Suprapubic skin (tissue), 4 donors: ENCODE measurements around the gene MMP19. TPM values are rescaled to one million over a fixed set of nuclear protein-coding genes. Genes with fewer than 3 reads are reported as not detected.

Source experiments
- DNase-seq, 2 donors: peaks; one replicate each; pipeline ENCODE4 v3.0.0-alpha.2; 2019; ENCODE audit warnings: low spot score in 2 of 2
- H3K27ac ChIP-seq: fragments of 200-600 bp; sonication (generic); one replicate; pipeline ENCODE4 v1.5.1; 2019
- H3K27me3 ChIP-seq: fragments of 200-600 bp; sonication (generic); one replicate; pipeline ENCODE4 v1.5.1; 2019
- H3K36me3 ChIP-seq: fragments of 200-600 bp; sonication (generic); one replicate; pipeline ENCODE4 v1.5.1; 2019
- H3K4me1 ChIP-seq: fragments of 200-600 bp; sonication (generic); one replicate; pipeline ENCODE4 v1.5.1; 2019
- H3K4me3 ChIP-seq: fragments of 200-600 bp; sonication (generic); one replicate; pipeline ENCODE4 v1.5.1; 2019; ENCODE audit warnings: mild to moderate bottlenecking
- H3K9me3 ChIP-seq: fragments of 200-600 bp; sonication (generic); one replicate; pipeline ENCODE4 v1.5.1; 2019
- CTCF ChIP-seq, 2 donors: fragments of 200-600 bp in 1 of 2; fragments of 450-650 bp in 1 of 2; sonication (generic) in 1 of 2; IDR thresholded peaks; one replicate each; pipeline ENCODE4 v1.5.1; 2016 to 2019; ENCODE audit warnings: antibody characterized with exemption in 2 of 2, mild to moderate bottlenecking in 1 of 2, moderate library complexity in 1 of 2
- EP300 ChIP-seq: sonication (generic); formaldehyde crosslinking; IDR thresholded peaks from one replicate; pipeline ENCODE4 v1.6.1; 2017; ENCODE audit warnings: antibody characterized with exemption
- POLR2A ChIP-seq, 2 donors: fragments of 450-650 bp; IDR thresholded peaks; one replicate each; pipeline ENCODE4 v1.6.1; 2017; ENCODE audit warnings: antibody characterized with exemption in 2 of 2, mild to moderate bottlenecking in 2 of 2, moderate library complexity in 2 of 2
- POLR2AphosphoS5 ChIP-seq, 3 donors: sonication (generic); formaldehyde crosslinking; IDR thresholded peaks; one replicate each; pipeline ENCODE4 v1.6.1; 2017; ENCODE audit warnings: antibody characterized with exemption in 3 of 3
- WGBS: methylation state at CpG from one replicate; pipeline ENCODE4 v1.1.5; 2018; 5-methylcytosine and 5-hydroxymethylcytosine counted together
- total RNA-seq, 4 donors: library from RNA; depleted of rRNA; stranded (reverse); fragments of >200 nt; gene quantifications; one replicate each; pipeline ENCODE4 v1.1.0, GENCODE V29; 2016

Gene MMP19
- total RNA-seq, 4 donors from 2014 or later, result 4.2 to 10.5 (median 5.5) TPM

GRCh38 chr12:55861396-55861795 is 18.7 kb upstream of the MMP19 start:
- Histone ChIP-seq H3K4me1 (no peaks in the 10 kb centered on the region), H3K27ac (no peak overlapping the region), H3K36me3 (no peaks in the 10 kb centered on the region), H3K9me3 (peaks cover 3% of the 10 kb centered on the region), H3K4me3 (no peak overlapping the region), H3K27me3 (no peaks in the 10 kb centered on the region)
- peak in 1 of 2 donors; percentile 19 for DNase-seq
- WGBS, result 91% methylated on average over 8 of the region's 8 CpGs
- TF ChIP-seq POLR2AphosphoS5 (IDR thresholded peaks at IDR 0.05) (no peak), EP300 (no peak), POLR2A (IDR thresholded peaks at IDR 0.05) (no peak), CTCF (IDR thresholded peaks at IDR 0.05) (no peak)

DNA sequence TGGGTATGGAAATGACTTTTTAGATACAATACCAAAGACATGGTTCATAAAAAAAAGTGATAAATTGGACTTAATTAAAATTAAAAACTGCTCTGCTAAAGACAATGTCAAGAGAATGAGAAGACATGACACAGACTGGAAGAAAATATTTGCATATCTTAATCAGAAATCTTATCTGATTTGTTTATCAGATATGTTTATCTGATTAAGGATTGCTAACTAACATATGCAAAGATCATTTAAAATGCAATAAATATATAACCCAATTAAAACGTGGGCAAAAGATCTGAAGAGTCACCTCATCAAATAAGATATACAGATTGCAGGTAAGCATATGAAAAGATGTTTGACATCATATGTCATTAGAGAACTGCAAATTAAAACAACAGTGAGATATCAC is 10.0 kb upstream of the MMP19 start:
- WGBS, result 63% methylated on average over 1 of the region's 1 CpG
- H3K4me1 ChIP-seq, result peaks cover 16% of the 10 kb centered on the region
- DNase-seq, result no peak
- no peaks in the 10 kb centered on the region for H3K27me3 ChIP-seq
- H3K36me3 ChIP-seq, result no peaks in the 10 kb centered on the region
- TF ChIP-seq POLR2A (IDR thresholded peaks at IDR 0.05) (no peak), EP300 (no peak), CTCF (IDR thresholded peaks at IDR 0.05) (no peak), POLR2AphosphoS5 (IDR thresholded peaks at IDR 0.05) (no peak)
- H3K9me3 ChIP-seq, result no peaks in the 10 kb centered on the region
- H3K27ac ChIP-seq, result no peak overlapping the region
- no peak overlapping the region for H3K4me3 ChIP-seq

DNA sequence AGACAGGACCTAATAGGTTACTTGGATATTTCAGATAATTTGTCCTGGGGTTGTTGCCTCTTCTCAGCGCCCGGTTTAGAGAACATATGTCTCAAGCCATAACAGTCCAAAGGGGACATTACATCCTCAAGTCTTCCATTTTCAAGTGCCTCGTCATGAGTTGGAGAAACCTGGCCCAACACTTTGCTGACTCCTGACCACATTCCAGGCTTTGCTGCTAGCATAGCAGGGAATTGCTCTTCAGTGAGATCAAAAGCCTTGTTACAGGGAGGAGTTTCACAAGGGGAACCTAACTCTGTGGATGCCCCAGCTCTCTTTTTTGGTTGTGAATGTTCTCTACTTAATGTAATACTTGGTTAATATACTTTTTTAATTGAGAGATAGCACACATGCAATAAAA is 8.2 kb upstream of the MMP19 start:
- no peak overlapping the region for H3K27ac ChIP-seq
- peak in 1 of 2 donors; percentile 28 for DNase-seq
- no peaks in the 10 kb centered on the region for H3K36me3 ChIP-seq
- no peaks in the 10 kb centered on the region for H3K9me3 ChIP-seq
- no peaks in the 10 kb centered on the region for H3K27me3 ChIP-seq
- H3K4me1 ChIP-seq, result peaks cover 31% of the 10 kb centered on the region
- TF ChIP-seq CTCF (IDR thresholded peaks at IDR 0.05) (no peak), EP300 (no peak), POLR2AphosphoS5 (IDR thresholded peaks at IDR 0.05) (no peak), POLR2A (IDR thresholded peaks at IDR 0.05) (no peak)
- 86% methylated on average over 3 of the region's 3 CpGs for WGBS
- H3K4me3 ChIP-seq, result no peak overlapping the region

- H3K9me3 ChIP-seq, result no peaks in the 10 kb centered on the region
- TF ChIP-seq POLR2AphosphoS5 (IDR thresholded peaks at IDR 0.05), result no peak
- TF ChIP-seq POLR2A (IDR thresholded peaks at IDR 0.05), result no peak
- TF ChIP-seq EP300, result no peak
- no peak for TF ChIP-seq CTCF (IDR thresholded peaks at IDR 0.05)
- H3K27me3 ChIP-seq, result no peaks in the 10 kb centered on the region
- 40% methylated on average over 1 of the region's 1 CpG for WGBS
- H3K36me3 ChIP-seq, result no peaks in the 10 kb centered on the region
- H3K4me3 ChIP-seq, result no peak overlapping the region
- DNase-seq, result no peak
- peaks cover 36% of the 10 kb centered on the region for H3K4me1 ChIP-seq
- H3K27ac ChIP-seq, result no peak overlapping the region
These were observed 7.7 kb upstream of the MMP19 start for GRCh38 chr12:55850401-55850800.

DNA sequence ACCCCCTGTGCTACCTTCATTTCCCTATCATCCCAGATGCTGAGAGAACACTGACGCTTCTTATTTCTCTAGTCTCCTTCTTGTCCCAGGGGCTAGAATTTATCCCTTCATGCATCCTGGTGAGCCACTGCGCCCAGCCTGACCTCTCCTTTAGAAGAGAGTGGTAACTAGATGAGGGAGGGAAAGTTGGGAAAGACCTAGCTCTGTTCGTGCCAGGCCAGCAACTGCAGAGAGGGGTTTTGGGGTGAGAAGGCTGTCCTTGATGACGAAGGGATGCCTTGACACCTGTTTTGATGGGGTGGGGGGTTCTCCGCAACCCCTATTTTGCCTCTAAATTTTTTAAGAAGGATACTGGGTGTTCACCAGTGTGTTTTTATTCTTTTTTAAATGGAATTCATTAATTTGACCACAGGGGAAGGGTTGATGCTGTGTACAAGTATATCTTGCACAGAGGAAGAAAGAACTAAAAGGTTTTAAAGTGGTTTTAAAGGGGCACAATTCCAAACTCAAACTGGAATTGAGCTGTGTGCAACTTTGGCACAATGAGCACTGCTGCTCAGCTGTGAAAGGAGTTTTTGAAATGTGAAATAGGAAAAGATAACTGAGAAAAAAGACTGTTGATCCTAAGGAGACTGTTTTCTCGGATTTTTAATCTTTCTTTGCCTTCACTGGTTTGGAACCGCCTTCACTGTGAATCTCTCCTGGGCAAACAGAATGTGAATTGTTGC is 7.0 kb upstream of the MMP19 start:
- peaks cover 36% of the 10 kb centered on the region for H3K4me1 ChIP-seq
- H3K4me3 ChIP-seq, result no peak overlapping the region
- peak in 1 of 2 donors; percentile 64 for DNase-seq
- no peaks in the 10 kb centered on the region for H3K9me3 ChIP-seq
- H3K27me3 ChIP-seq, result no peaks in the 10 kb centered on the region
- H3K36me3 ChIP-seq, result no peaks in the 10 kb centered on the region
- TF ChIP-seq POLR2A (IDR thresholded peaks at IDR 0.05), result no peak
- no peak for TF ChIP-seq POLR2AphosphoS5 (IDR thresholded peaks at IDR 0.05)
- TF ChIP-seq CTCF (IDR thresholded peaks at IDR 0.05), result no peak
- TF ChIP-seq EP300, result no peak
- H3K27ac ChIP-seq, result peak overlapping the region; percentile 97
- 82% methylated on average over 7 of the region's 7 CpGs for WGBS
